GM18498 (cell line): Measurements from ENCODE around the gene CCDC150.

ENCODE experiments used
- ATAC-seq: cut with Tn5 transposase; IDR thresholded peaks from one replicate; pipeline ENCODE4 v1.9.1; 2021; ENCODE audit warnings: mild to moderate bottlenecking, moderate library complexity; ENCODE audit not compliant: unreplicated experiment

CCDC150 gene

DNA sequence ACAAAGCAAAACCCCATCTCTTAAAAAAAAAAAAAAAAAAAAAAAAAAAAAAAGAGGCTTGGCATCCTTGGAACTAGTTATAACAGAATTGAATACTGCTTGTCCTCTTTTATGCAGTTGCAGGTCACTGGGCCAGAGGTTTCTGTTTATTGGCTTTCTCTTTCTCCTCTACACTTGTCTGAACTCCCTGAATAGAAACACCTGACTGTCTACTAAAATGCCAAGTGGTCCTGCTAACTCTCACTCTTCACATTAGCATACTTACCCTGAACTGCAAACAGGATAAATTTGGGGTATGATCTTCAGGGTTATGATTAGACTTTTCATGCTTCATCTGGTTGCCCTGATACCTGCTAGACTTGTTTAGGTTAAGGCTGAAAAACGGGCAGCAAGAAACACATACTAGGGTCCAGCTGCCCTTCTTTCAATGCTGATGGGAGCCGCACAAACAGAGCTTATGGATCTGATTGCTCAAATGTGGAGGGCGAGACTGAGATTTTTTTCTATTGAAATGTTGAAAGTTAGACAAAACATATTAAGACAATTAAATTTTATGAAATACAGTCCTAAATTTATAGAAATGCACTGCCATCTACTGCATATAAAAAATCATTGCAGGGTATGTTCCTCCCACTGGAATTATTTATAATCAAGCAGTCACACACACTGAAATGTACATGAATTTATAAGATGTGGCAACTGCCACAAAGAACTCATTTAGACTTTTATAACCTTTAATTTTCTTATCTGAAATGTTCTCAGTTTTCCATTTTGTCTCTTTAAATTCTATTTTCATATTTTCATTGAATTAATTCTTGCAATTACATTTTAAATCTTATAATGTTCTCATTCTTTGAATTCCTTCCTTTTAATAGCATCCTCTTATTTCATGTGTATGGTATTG lies 119.2 kb downstream of the CCDC150 start:
- ATAC-seq = no peak

GRCh38 chr2:196759378-196759706 lies 119.8 kb downstream of the CCDC150 start:
- no peak for ATAC-seq

GRCh38 chr2:196767101-196767500 lies 127.6 kb downstream of the CCDC150 start:
- no peak for ATAC-seq
